HepG2 (cell line): ENCODE results near the gene PPIB. TPM values are rescaled to one million over a fixed set of nuclear protein-coding genes. Genes with fewer than 3 reads are reported as not detected.

Source experiments
- ATAC-seq: fragments of 200-7000 bp; cut with Tn5 transposase; 3 replicates; pipeline ENCODE4 v1.9.1; 2020; ENCODE audit warnings: mild to moderate bottlenecking, moderate library complexity
- BruUV-seq: library from RNA; stranded (reverse); fragments of 400-500 nt; replicated peaks from 2 replicates; lab custom pipeline; 2021; lab: Mats Ljungman, UMichigan
- CTCF ChIA-PET: fragments of 300-600 bp; formaldehyde crosslinking; extraction: SDS; loops from one replicate; lab custom pipeline; 2021; ENCODE audit warnings: low total read pairs, inconsistent platforms, low intra/inter-chr PET ratio; lab: Yijun Ruan, JAX
- POLR2A ChIA-PET: fragments of 350-600 bp; sonication (Branson Sonifier 250); formaldehyde crosslinking; loops from one replicate; lab custom pipeline; 2020; ENCODE audit warnings: antibody characterized with exemption, inconsistent platforms; lab: Yijun Ruan, JAX
- DNase-seq: peaks from one replicate; pipeline ENCODE4 v3.0.0-alpha.2; 2015; ENCODE audit warnings: low spot score
- FAIRE-seq: peaks from 3 replicates; lab custom pipeline; 2011; peaks lifted over from hg19 to GRCh38; lab: Jason Lieb, UNC
- H2AFZ ChIP-seq: one replicate; pipeline ENCODE4 v1.6.1; 2011; ENCODE audit warnings: low read length, inconsistent platforms
- H3K27ac ChIP-seq: fragments of 300-600 bp; 3 replicates; pipeline ENCODE4 v1.8.0; 2011; ENCODE audit warnings: mixed run types, mild to moderate bottlenecking, mixed read lengths, low read length, inconsistent platforms; ENCODE audit not compliant: insufficient read depth; ENCODE audit errors: extremely low read length
- H3K27me3 ChIP-seq, 2 experiments: fragments of 200-600 bp in 1 of 2; 2 replicates in 1 of 2; 3 replicates in 1 of 2; pipeline versions ENCODE4 v1.6.0 to v1.8.0; 2011; ENCODE audit warnings: low read length in 2 of 2, mild to moderate bottlenecking in 2 of 2, moderate library complexity in 2 of 2, inconsistent platforms in 1 of 2; ENCODE audit not compliant: insufficient read depth in 2 of 2, control insufficient read depth in 1 of 2
- H3K36me3 ChIP-seq, 2 experiments: fragments of 200-600 bp in 1 of 2; replicated peaks in 1 of 2; 2 replicates in 1 of 2; 3 replicates in 1 of 2; pipeline versions ENCODE4 v1.5.1 to v1.8.0; 2011; ENCODE audit warnings: low read length in 2 of 2, inconsistent platforms in 1 of 2; ENCODE audit not compliant: insufficient read depth in 2 of 2, control insufficient read depth in 1 of 2
- H3K4me1 ChIP-seq: 2 replicates; pipeline ENCODE4 v1.5.1; 2012; ENCODE audit warnings: low read length, inconsistent platforms; ENCODE audit not compliant: insufficient read depth
- H3K4me2 ChIP-seq: 2 replicates; pipeline ENCODE4 v1.6.0; 2011; ENCODE audit warnings: low read depth, low read length, inconsistent platforms
- H3K4me3 ChIP-seq, 3 experiments: fragments of 200-600 bp in 1 of 3; sonication (generic), shearing (Covaris generic) in 1 of 3; replicated peaks in 1 of 3; 2 replicates each; pipeline ENCODE4 v1.5.1; 2011 to 2016; ENCODE audit warnings: low read length in 3 of 3, inconsistent platforms in 2 of 3, low read depth in 2 of 3, mild to moderate bottlenecking in 2 of 3, control low read depth in 1 of 3, mixed read lengths in 1 of 3; ENCODE audit not compliant: insufficient read depth in 1 of 3
- H3K79me2 ChIP-seq: one replicate; pipeline ENCODE4 v1.6.1; 2011; ENCODE audit warnings: low read length, inconsistent platforms; ENCODE audit not compliant: insufficient read depth
- H3K9ac ChIP-seq: 2 replicates; pipeline ENCODE4 v1.6.0; 2011; ENCODE audit warnings: mild to moderate bottlenecking, low read depth, low read length, inconsistent platforms; ENCODE audit not compliant: insufficient read depth
- H3K9me3 ChIP-seq: 2 replicates; pipeline ENCODE4 v1.5.1; 2012; ENCODE audit warnings: mild to moderate bottlenecking, low read length
- H4K20me1 ChIP-seq: 2 replicates; pipeline ENCODE4 v1.6.0; 2011; ENCODE audit warnings: inconsistent platforms, mild to moderate bottlenecking, low read length, moderate library complexity; ENCODE audit not compliant: insufficient read depth
- ARHGAP35 ChIP-seq: sonication (generic); formaldehyde crosslinking; IDR thresholded peaks from 2 replicates; pipeline ENCODE4 v1.9.0; 2022; ENCODE audit warnings: mild to moderate bottlenecking, inconsistent platforms, moderate library complexity, missing genetic modification reagents, borderline replicate concordance
- ARNTL ChIP-seq: sonication (generic); formaldehyde crosslinking; IDR thresholded peaks from 2 replicates; pipeline ENCODE4 v1.4.0; 2020; ENCODE audit warnings: mild to moderate bottlenecking, missing genetic modification reagents
- CREM ChIP-seq, 2 experiments: sonication (generic) in 1 of 2; formaldehyde crosslinking in 1 of 2; IDR thresholded peaks; 2 replicates each; pipeline versions ENCODE4 v1.4.0 to v1.6.1; 2016 to 2020; ENCODE audit warnings: antibody characterized with exemption in 1 of 2, mild to moderate bottlenecking in 1 of 2, missing genetic modification reagents in 1 of 2
- ELF1 ChIP-seq: sonication (generic); formaldehyde crosslinking; IDR thresholded peaks from 2 replicates; pipeline ENCODE4 v1.4.0; 2020; ENCODE audit warnings: missing genetic modification reagents
- GTF3A ChIP-seq: sonication (generic); formaldehyde crosslinking; conservative IDR thresholded peaks from 2 replicates; pipeline ENCODE4 v1.4.0; 2020; ENCODE audit warnings: mild to moderate bottlenecking, missing genetic modification reagents
- KDM5A ChIP-seq: fragments of 200-600 bp; sonication (generic); IDR thresholded peaks from 2 replicates; pipeline ENCODE4 v1.7.0; 2018; ENCODE audit warnings: antibody characterized with exemption, mild to moderate bottlenecking, low read length, borderline replicate concordance
- NRL ChIP-seq: sonication (generic); formaldehyde crosslinking; IDR thresholded peaks from 2 replicates; pipeline ENCODE4 v1.5.0; 2020; ENCODE audit warnings: missing genetic modification reagents, mild to moderate bottlenecking, moderate library complexity, borderline replicate concordance
- RELA ChIP-seq: sonication (generic); formaldehyde crosslinking; IDR thresholded peaks from 2 replicates; pipeline ENCODE4 v1.4.0; 2020; ENCODE audit warnings: missing genetic modification reagents
- RXRB ChIP-seq: IDR thresholded peaks from 2 replicates; pipeline ENCODE4 v1.6.1; 2016; ENCODE audit warnings: borderline replicate concordance, missing genetic modification reagents, missing compliant biosample characterization
- SMAD3 ChIP-seq: sonication (generic); formaldehyde crosslinking; IDR thresholded peaks from 2 replicates; pipeline ENCODE4 v1.4.0; 2020; ENCODE audit warnings: missing genetic modification reagents
- U2AF1 ChIP-seq: fragments of 200-400 bp; formaldehyde crosslinking; optimal IDR thresholded peaks from 2 replicates; pipeline ENCODE3; 2017; ENCODE audit warnings: mild to moderate bottlenecking, low read depth, low read length
- WIZ ChIP-seq: sonication (generic); formaldehyde crosslinking; IDR thresholded peaks from 2 replicates; pipeline ENCODE4 v1.5.1; 2020; ENCODE audit warnings: mild to moderate bottlenecking, missing genetic modification reagents
- ZBTB7B ChIP-seq: sonication (generic); formaldehyde crosslinking; IDR thresholded peaks from 2 replicates; pipeline ENCODE4 v1.4.0; 2020; ENCODE audit warnings: missing genetic modification reagents
- ZFP37 ChIP-seq: sonication (generic); formaldehyde crosslinking; IDR thresholded peaks from 2 replicates; pipeline ENCODE4 v1.4.0; 2020; ENCODE audit warnings: missing genetic modification reagents, borderline replicate concordance
- ZNF12 ChIP-seq: sonication (generic); formaldehyde crosslinking; IDR thresholded peaks from 2 replicates; pipeline ENCODE4 v1.5.0; 2020; ENCODE audit warnings: missing genetic modification reagents
- ZNF124 ChIP-seq: sonication (generic); formaldehyde crosslinking; IDR thresholded peaks from 2 replicates; pipeline ENCODE4 v1.4.0; 2020; ENCODE audit warnings: missing genetic modification reagents
- ZNF138 ChIP-seq: sonication (generic); formaldehyde crosslinking; IDR thresholded peaks from 2 replicates; pipeline ENCODE4 v1.5.0; 2020; ENCODE audit warnings: mild to moderate bottlenecking, low read depth, missing genetic modification reagents
- ZNF652 ChIP-seq: IDR thresholded peaks from 2 replicates; pipeline ENCODE4 v1.6.1; 2016; ENCODE audit warnings: low read depth, borderline replicate concordance
- ZNF749 ChIP-seq: sonication (generic); formaldehyde crosslinking; IDR thresholded peaks from 2 replicates; pipeline ENCODE4 v1.8.0; 2022; ENCODE audit warnings: mild to moderate bottlenecking, missing genetic modification reagents, moderate library complexity, borderline replicate concordance
- ZNF782 ChIP-seq: sonication (generic); formaldehyde crosslinking; IDR thresholded peaks from 2 replicates; pipeline ENCODE4 v1.4.0; 2020; ENCODE audit warnings: missing genetic modification reagents, mild to moderate bottlenecking, borderline replicate concordance
- ZNF891 ChIP-seq: sonication (generic); formaldehyde crosslinking; IDR thresholded peaks from 2 replicates; pipeline ENCODE4 v1.5.0; 2020; ENCODE audit warnings: mild to moderate bottlenecking, missing genetic modification reagents
- ZSCAN25 ChIP-seq: sonication (generic); formaldehyde crosslinking; IDR thresholded peaks from 2 replicates; pipeline ENCODE4 v1.8.0; 2022; ENCODE audit warnings: mild to moderate bottlenecking, missing genetic modification reagents
- WGBS: methylation state at CpG from one replicate; pipeline ENCODE4 v1.1.6; 2017; ENCODE audit warnings: low lambda C conversion rate; 5-methylcytosine and 5-hydroxymethylcytosine counted together
- in situ Hi-C: cut with HindIII; loops from 2 replicates; pipeline ENCODE4 v1.10.0; 2017; ENCODE audit warnings: low pct_unique_long_range_greater_than_20kb; ENCODE audit not compliant: extremely low pct_ligation_motif_present
- intact Hi-C: fragments of 100-400 bp; cut with micrococcal nuclease; formaldehyde crosslinking; loops from one replicate; pipeline ENCODE4 v1.10.0; 2022; ENCODE audit not compliant: unreplicated experiment
- polyA plus RNA-seq, 8 experiments: library from polyadenylated mRNA; depleted of rRNA in 3 of 8; stranded (reverse) in 7 of 8; unstranded in 1 of 8; fragments of >200 nt; fragmentation: Illumina TruSeq in 4 of 8; extraction: Trizol in 4 of 8; gene quantifications; 2 replicates each; pipeline versions ENCODE4 v1.2.1 to v1.2.3, GENCODE V29; 2011 to 2016; ENCODE audit warnings: low read depth in 4 of 8, missing spikeins in 1 of 8, mixed read lengths in 1 of 8; ENCODE audit not compliant: insufficient read depth in 1 of 8
- total RNA-seq, 5 experiments: library from RNA; depleted of rRNA; stranded (reverse); fragments of >200 nt; fragmentation: Illumina TruSeq; extraction: Trizol; gene quantifications; 2 replicates each; pipeline ENCODE4 v1.2.3, GENCODE V29; 2016; ENCODE audit warnings: low read depth in 1 of 5
- TF ChIP-seq, protein P1 (sequence below): sonication (generic); formaldehyde crosslinking; IDR thresholded peaks from 2 replicates; pipeline ENCODE4 v1.8.1; 2023; ENCODE audit warnings: mild to moderate bottlenecking, inconsistent platforms, moderate library complexity, missing genetic modification reagents, borderline replicate concordance

PPIB gene
- total and polyA plus RNA-seq, 2 of the 13 experiments (the other 11 are each of a cell fraction or from before 2014, with no cell fraction given): 780 to 882 TPM

- TF ChIP-seq, protein P1, sequence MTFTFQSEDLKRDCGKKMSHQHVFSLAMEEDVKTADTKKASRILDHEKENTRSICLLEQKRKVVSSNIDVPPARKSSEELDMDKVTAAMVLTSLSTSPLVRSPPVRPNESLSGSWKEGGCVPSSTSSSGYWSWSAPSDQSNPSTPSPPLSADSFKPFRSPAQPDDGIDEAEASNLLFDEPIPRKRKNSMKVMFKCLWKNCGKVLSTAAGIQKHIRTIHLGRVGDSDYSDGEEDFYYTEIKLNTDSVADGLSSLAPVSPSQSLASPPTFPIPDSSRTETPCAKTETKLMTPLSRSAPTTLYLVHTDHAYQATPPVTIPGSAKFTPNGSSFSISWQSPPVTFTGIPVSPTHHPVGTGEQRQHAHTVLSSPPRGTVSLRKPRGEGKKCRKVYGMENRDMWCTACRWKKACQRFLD (CRISPR knock-in tag): no peak
- no peak for TF ChIP-seq ELF1
- no peak for TF ChIP-seq ZNF124 (CRISPR knock-in tag)
- peak; percentile 38; the same call in 1 of the 2 replicates for TF ChIP-seq SMAD3
- TF ChIP-seq ZFP37: no peak
- 0 out of 2 replicates have a peak, but pooled peaks have one; percentile 5 for TF ChIP-seq ZNF749 (CRISPR knock-in tag)
- no peak for TF ChIP-seq CREM (IDR thresholded peaks at IDR 0.05)
- no peak for TF ChIP-seq CREM (CRISPR knock-in tag; IDR thresholded peaks at IDR 0.05)
- TF ChIP-seq GTF3A (CRISPR knock-in tag): no peak
- TF ChIP-seq RXRB (CRISPR knock-in tag): peak; percentile 39; the same call in 1 of the 2 replicates
- TF ChIP-seq, all 625 proteins: peak for 26
Observed at GRCh38 chr15:64163659-64164362, 989 bp upstream of the PPIB start (continued).

GRCh38 chr15:64162478-64162868, 349 bp downstream of the PPIB start:
- no peak overlapping the region for H2AFZ ChIP-seq
- peaks cover 54% of the 10 kb centered on the region for H3K4me1 ChIP-seq
- H3K27ac ChIP-seq: peak overlapping the region; percentile 87
- DNase-seq (no peak), FAIRE-seq (no peak), ATAC-seq (peak; percentile 51)
- BruUV-seq: no TSS peak
- no peaks in the 10 kb centered on the region for H3K9me3 ChIP-seq
- H3K79me2 ChIP-seq: peaks cover 31% of the 10 kb centered on the region
- H3K4me2 ChIP-seq: peak overlapping the region; percentile 87
- in situ Hi-C loops: no loop called here
- peak overlapping the region; percentile 95 to 98 (median 97) for H3K4me3 ChIP-seq
- no peaks in the 10 kb centered on the region; a peak in 1 of 5 replicates for H3K27me3 ChIP-seq
- H3K36me3 ChIP-seq: peaks cover 18 to 31% of the 10 kb centered on the region in 2 experiments
- ChIA-PET POLR2A (interaction anchor here (0.5 to 4.4 kb wide), 10 partner anchors 9 to 564 kb away, joined by 3 to 52 read pairs (median 9); partner anchors contain the start of genes CIAO2A, SNX1 and TRIP4), CTCF (no interaction called here)
- peak overlapping the region; percentile 91 for H3K9ac ChIP-seq
- intact Hi-C loops: loop anchor here (5.0 kb wide), 2 partner anchors 195 to 520 kb away; partner anchors contain the start of gene CSNK1G1
- 3% methylated on average over 5 of the region's 21 CpGs for WGBS
- peaks cover 18% of the 10 kb centered on the region for H4K20me1 ChIP-seq
- no peak for TF ChIP-seq ARNTL (CRISPR knock-in tag)
- peak; percentile 52 for TF ChIP-seq U2AF1
- TF ChIP-seq ZNF12: 0 out of 2 replicates have a peak, but pooled peaks have one; percentile 12
- 0 out of 2 replicates have a peak, but pooled peaks have one; percentile 67 for TF ChIP-seq ZNF891 (CRISPR knock-in tag)
- peak; percentile 43; the same call in 1 of the 2 replicates for TF ChIP-seq NRL (CRISPR knock-in tag)
- TF ChIP-seq ZNF782 (CRISPR knock-in tag): 0 out of 2 replicates have a peak, but pooled peaks have one; percentile 20
- no peak for TF ChIP-seq ZSCAN25 (CRISPR knock-in tag)
- TF ChIP-seq WIZ (CRISPR knock-in tag): no peak
- TF ChIP-seq RELA (CRISPR knock-in tag): peak; percentile 58; the same call in 1 of the 2 replicates
- 0 out of 2 replicates have a peak, but pooled peaks have one; percentile 5 for TF ChIP-seq SMAD3
- TF ChIP-seq KDM5A: peak; percentile 40; the same call in 1 of the 2 replicates
- 0 out of 2 replicates have a peak, but pooled peaks have one; percentile 2 for TF ChIP-seq ZBTB7B (CRISPR knock-in tag)
- TF ChIP-seq ZNF138 (CRISPR knock-in tag): peak; percentile 62; the same call in 1 of the 2 replicates
- TF ChIP-seq ZNF652 (CRISPR knock-in tag): no peak
- TF ChIP-seq ARHGAP35 (CRISPR knock-in tag): 0 out of 2 replicates have a peak, but pooled peaks have one; percentile 29
